Measurements from ENCODE around the gene COL26A1. TPM values are rescaled to one million over a fixed set of nuclear protein-coding genes. Genes with fewer than 3 reads are reported as not detected.
"Not testable (repeated sequence)": the region's sequence is repeated elsewhere in the genome, so short reads cannot be mapped to it uniquely, and the experiment has no call there.

Gene COL26A1
- total RNA-seq, 1 experiment from 2014 or later = 0.43 TPM

DNA sequence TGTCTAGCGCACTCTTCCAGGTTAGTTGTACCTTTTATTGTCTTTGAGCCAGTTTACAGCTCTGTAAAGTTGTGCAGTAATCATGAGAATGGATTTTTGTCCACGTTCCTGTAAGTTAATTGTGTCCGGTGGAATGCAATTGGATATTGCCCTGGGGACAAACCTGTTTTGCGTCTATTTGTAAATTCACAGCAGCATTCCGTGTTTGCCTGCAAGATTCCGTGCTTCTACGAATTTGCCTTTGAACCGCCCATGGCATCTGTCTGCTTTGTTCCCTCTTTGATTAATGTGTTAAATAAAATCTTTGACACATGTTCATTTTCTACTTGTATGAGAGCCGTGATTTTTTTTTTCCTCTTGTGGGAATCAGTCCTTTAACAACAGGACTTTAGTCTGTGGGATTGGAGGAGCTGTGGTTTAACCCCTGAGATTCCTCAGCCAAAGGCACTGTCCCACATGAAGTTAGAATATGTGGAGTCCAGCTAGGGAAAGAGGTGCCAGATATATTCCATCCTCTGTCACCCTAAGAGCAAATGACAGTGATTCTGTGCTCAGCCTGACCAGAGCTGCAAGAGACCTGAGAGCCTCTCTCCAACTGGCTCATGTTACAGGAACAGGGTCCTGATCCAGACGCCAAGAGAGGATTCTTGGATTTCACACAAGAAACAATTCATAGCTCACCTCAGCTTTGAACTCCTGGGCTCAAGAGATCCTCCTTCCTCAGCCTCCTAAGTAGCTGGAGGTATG, 126.3 kb downstream of the COL26A1 start:
- ChIA-PET POLR2A (ENCODE audit: low non-redundant PET) (no interaction called here), CTCF (no interaction called here)
- no peaks in the 10 kb centered on the region for H3K27me3 ChIP-seq (replicated peaks; ENCODE audit: insufficient read depth, low read depth, low read length, poor library complexity)
- H3K4me1 ChIP-seq (ENCODE audit: insufficient read depth, low read length, poor library complexity, severe bottlenecking) = peaks cover 8% of the 10 kb centered on the region
- H3K27ac ChIP-seq (ENCODE audit: low read depth, low read length, poor library complexity, severe bottlenecking) = no peak overlapping the region
- intact Hi-C loops (cut with micrococcal nuclease; ENCODE audit: unreplicated experiment) = no loop called here
- TF ChIP-seq, protein P1, sequence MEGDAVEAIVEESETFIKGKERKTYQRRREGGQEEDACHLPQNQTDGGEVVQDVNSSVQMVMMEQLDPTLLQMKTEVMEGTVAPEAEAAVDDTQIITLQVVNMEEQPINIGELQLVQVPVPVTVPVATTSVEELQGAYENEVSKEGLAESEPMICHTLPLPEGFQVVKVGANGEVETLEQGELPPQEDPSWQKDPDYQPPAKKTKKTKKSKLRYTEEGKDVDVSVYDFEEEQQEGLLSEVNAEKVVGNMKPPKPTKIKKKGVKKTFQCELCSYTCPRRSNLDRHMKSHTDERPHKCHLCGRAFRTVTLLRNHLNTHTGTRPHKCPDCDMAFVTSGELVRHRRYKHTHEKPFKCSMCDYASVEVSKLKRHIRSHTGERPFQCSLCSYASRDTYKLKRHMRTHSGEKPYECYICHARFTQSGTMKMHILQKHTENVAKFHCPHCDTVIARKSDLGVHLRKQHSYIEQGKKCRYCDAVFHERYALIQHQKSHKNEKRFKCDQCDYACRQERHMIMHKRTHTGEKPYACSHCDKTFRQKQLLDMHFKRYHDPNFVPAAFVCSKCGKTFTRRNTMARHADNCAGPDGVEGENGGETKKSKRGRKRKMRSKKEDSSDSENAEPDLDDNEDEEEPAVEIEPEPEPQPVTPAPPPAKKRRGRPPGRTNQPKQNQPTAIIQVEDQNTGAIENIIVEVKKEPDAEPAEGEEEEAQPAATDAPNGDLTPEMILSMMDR (conservative IDR thresholded peaks at IDR 0.05; ENCODE audit: low read depth, low read length) = no peak
- TF ChIP-seq EZH2 (IDR thresholded peaks at IDR 0.05; ENCODE audit: borderline replicate concordance, low read depth, low read length, poor library complexity, severe bottlenecking) = no peak
- H3K4me3 ChIP-seq (ENCODE audit: low read depth, low read length, poor library complexity, severe bottlenecking) = no peak overlapping the region
- no peaks in the 10 kb centered on the region for H3K9me3 ChIP-seq (ENCODE audit: low read depth, low read length, poor library complexity, severe bottlenecking)
- no TSS peak for BruUV-seq (replicated peaks)
- no peak for DNase-seq (ENCODE audit: low spot score)
- no peaks in the 10 kb centered on the region for H3K36me3 ChIP-seq (ENCODE audit: insufficient read depth, low read length, poor library complexity, severe bottlenecking)

DNA sequence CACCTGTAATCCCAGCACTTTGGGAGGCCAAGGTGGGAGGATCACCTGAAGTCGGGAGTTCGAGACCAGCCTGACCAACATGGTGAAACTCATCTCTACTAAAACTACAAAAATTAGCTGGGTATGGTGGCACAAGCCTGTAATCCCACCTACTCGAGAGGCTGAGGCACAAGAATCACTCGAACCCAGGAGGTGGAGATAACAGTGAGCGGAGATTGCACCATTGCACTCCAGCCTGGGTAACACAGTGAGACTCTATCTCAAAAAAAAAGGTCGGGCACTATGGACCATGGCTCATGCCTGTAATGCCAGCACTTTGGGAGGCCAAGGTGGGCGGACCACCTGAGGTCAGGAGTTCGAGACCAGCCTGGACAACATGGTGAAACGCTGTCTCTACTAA, 127.8 kb downstream of the COL26A1 start:
- H3K9me3 ChIP-seq (ENCODE audit: low read depth, low read length, poor library complexity, severe bottlenecking); intact Hi-C loops (cut with micrococcal nuclease; ENCODE audit: unreplicated experiment); POLR2A ChIA-PET (ENCODE audit: low non-redundant PET); CTCF ChIA-PET; H3K36me3 ChIP-seq (ENCODE audit: insufficient read depth, low read length, poor library complexity, severe bottlenecking); DNase-seq (ENCODE audit: low spot score); BruUV-seq (replicated peaks); H3K27me3 ChIP-seq (replicated peaks; ENCODE audit: insufficient read depth, low read depth, low read length, poor library complexity); H3K27ac ChIP-seq (ENCODE audit: low read depth, low read length, poor library complexity, severe bottlenecking); H3K4me3 ChIP-seq (ENCODE audit: low read depth, low read length, poor library complexity, severe bottlenecking): not testable (repeated sequence)
- H3K4me1 ChIP-seq (ENCODE audit: insufficient read depth, low read length, poor library complexity, severe bottlenecking) = peaks cover 11% of the 10 kb centered on the region

- H3K27me3 ChIP-seq (replicated peaks; ENCODE audit: insufficient read depth, low read depth, low read length, poor library complexity); intact Hi-C loops (cut with micrococcal nuclease; ENCODE audit: unreplicated experiment); H3K9me3 ChIP-seq (ENCODE audit: low read depth, low read length, poor library complexity, severe bottlenecking); H3K27ac ChIP-seq (ENCODE audit: low read depth, low read length, poor library complexity, severe bottlenecking); H3K36me3 ChIP-seq (ENCODE audit: insufficient read depth, low read length, poor library complexity, severe bottlenecking); BruUV-seq (replicated peaks); DNase-seq (ENCODE audit: low spot score); H3K4me3 ChIP-seq (ENCODE audit: low read depth, low read length, poor library complexity, severe bottlenecking); H3K4me1 ChIP-seq (ENCODE audit: insufficient read depth, low read length, poor library complexity, severe bottlenecking); POLR2A ChIA-PET (ENCODE audit: low non-redundant PET): not testable (repeated sequence)
- CTCF ChIA-PET = interaction anchor here (0.7 kb wide), 1 partner anchor 95 kb away, joined by 3 read pairs; no protein-coding TSS in a partner anchor
Measured at GRCh38 chr7:101491442-101491841, 128.8 kb downstream of the COL26A1 start.

- DNase-seq (ENCODE audit: low spot score) = peak; percentile 59
- BruUV-seq (replicated peaks) = no TSS peak
- Histone ChIP-seq H3K9me3 (ENCODE audit: low read depth, low read length, poor library complexity, severe bottlenecking) (no peaks in the 10 kb centered on the region), H3K27me3 (replicated peaks; ENCODE audit: insufficient read depth, low read depth, low read length, poor library complexity) (no peaks in the 10 kb centered on the region), H3K27ac (ENCODE audit: low read depth, low read length, poor library complexity, severe bottlenecking) (no peak overlapping the region), H3K36me3 (ENCODE audit: insufficient read depth, low read length, poor library complexity, severe bottlenecking) (no peaks in the 10 kb centered on the region), H3K4me1 (ENCODE audit: insufficient read depth, low read length, poor library complexity, severe bottlenecking) (peaks cover 3% of the 10 kb centered on the region), H3K4me3 (ENCODE audit: low read depth, low read length, poor library complexity, severe bottlenecking) (no peak overlapping the region)
- intact Hi-C loops (cut with micrococcal nuclease; ENCODE audit: unreplicated experiment) = no loop called here
- ChIA-PET POLR2A (ENCODE audit: low non-redundant PET) (no interaction called here), CTCF (no interaction called here)
- TF ChIP-seq, protein P1 (conservative IDR thresholded peaks at IDR 0.05; ENCODE audit: low read depth, low read length) = no peak
- no peak for TF ChIP-seq EZH2 (IDR thresholded peaks at IDR 0.05; ENCODE audit: borderline replicate concordance, low read depth, low read length, poor library complexity, severe bottlenecking)
Measured at GRCh38 chr7:101494602-101495329, 132.1 kb downstream of the COL26A1 start.

All from A673 (cell line).